GM21529 (cell line): ENCODE results near the gene SLCO1A2.
"Not testable (repeated sequence)": the region's sequence is repeated elsewhere in the genome, so short reads cannot be mapped to it uniquely, and the experiment has no call there.

Experiments used
- ATAC-seq: cut with Tn5 transposase; IDR thresholded peaks from one replicate; pipeline ENCODE4 v1.9.1; 2021; ENCODE audit not compliant: unreplicated experiment

Gene SLCO1A2

DNA sequence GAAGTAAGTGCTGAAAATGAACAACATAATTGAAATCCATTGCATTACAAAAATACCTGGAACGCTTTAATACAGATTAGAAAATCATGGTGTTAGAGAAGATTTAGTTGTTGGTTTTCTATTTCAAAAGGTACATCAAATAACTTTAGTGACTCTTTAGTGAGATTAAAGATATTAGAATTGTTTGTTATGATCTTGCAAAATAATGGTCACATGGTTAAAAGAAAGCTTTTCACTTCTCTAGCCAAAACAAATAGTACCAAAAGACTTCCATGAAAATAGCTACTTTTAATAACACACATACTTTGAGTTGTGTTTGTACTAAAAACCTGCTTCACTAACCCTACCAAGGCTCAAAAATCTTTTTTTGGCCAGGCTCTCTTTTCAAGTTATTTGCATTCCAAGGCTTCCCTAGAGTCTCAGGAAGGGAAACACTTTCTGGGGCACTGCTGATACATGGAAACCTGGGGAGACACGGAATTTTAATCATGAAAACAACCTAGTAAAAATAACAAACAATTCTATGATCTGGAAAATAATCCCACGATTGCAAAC is at the start of gene SLCO1A2:
Gene SLCO1A2 (minus strand): TSS at position 147 of the 555 bp plus-strand sequence. CDS start 270 bp downstream, outside the sequence.
- no peak for ATAC-seq

GRCh38 chr12:21384261-21384660 is 49.5 kb upstream of the SLCO1A2 start:
- ATAC-seq = no peak

- ATAC-seq = not testable (repeated sequence)
Observed at GRCh38 chr12:21381320-21381719, 46.6 kb upstream of the SLCO1A2 start.

- ATAC-seq = no peak
Observed at GRCh38 chr12:21379218-21379617, 44.5 kb upstream of the SLCO1A2 start.

GRCh38 chr12:21372602-21373001 is 37.9 kb upstream of the SLCO1A2 start, which contains the start of gene IAPP:
Gene IAPP, plus strand, starts transcription at chr12:21372902. Its CDS starts 450 bp downstream, at chr12:21373352.
- ATAC-seq = no peak

DNA sequence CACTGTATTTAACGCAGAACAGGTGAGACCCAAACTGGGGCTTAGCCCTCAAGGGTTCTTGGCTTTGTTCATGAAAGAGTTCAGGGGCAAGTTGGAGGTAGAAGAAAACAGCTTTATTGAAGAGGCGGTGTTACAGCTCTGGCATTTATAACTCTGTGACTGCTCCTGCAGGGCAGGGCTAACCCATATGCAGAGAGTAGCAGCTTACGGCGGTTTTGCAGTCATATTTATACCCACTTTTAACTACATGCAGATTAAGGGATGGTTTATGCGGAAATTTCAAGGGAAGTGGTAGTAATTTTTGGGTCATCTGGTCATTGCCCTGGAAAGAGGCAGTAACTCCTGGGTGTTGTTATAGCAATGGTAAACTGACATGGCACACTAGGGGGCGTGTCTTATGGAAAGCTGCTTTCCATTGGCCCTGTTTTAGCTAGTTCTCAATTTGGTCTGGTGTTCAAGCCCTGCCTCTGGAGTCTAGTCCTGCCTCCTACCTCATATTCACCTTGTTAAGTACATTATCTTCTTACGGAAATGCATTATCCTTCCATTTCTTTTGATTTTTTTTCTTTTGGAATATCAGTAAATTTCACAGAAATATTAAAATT is 36.2 kb upstream of the SLCO1A2 start:
- ATAC-seq = no peak

GRCh38 chr12:21369141-21369980 is 34.6 kb upstream of the SLCO1A2 start:
- ATAC-seq = no peak

GRCh38 chr12:21360632-21361031 is 25.9 kb upstream of the SLCO1A2 start:
- ATAC-seq = not testable (repeated sequence)

DNA sequence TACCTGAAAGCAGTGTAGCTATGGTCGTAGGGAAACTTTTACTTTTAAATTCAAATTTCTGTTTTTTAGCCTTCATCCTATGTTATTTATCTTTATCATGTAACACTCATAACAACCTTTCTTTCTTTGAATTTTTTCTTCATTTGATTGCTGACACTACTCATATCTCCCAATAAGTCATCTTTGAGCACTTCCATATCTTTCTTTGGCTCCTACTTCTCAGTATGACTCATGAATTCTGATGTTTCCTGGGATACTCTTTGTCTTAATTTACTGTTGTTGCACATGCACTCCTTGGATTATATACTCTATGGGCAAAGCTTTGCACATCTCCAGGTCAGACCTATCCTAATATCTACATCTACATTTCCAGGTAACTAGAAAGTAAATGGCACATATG is 19.9 kb upstream of the SLCO1A2 start:
- no peak for ATAC-seq

- ATAC-seq = no peak
Observed at GRCh38 chr12:21353948-21354347, 19.2 kb upstream of the SLCO1A2 start.

DNA sequence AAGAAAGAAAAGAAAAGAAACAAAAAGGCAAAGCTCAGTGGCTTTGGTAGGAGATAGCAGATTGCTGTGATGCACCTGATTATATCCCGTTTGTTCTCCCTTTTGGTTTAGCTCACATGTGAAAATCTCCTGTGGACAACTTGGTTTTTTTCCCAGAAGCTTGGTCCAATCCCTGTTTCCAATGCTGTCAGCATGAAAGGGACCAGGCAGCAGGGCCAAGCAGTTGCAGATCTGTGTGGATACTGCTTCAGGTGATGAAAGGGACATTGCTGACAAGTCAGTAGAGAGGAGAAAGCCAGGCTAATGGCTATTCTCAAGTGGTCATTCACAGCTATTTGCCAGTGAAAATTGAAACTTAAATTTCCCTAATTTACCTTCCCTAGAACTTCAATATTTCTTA is 18.8 kb upstream of the SLCO1A2 start:
- ATAC-seq = no peak

DNA sequence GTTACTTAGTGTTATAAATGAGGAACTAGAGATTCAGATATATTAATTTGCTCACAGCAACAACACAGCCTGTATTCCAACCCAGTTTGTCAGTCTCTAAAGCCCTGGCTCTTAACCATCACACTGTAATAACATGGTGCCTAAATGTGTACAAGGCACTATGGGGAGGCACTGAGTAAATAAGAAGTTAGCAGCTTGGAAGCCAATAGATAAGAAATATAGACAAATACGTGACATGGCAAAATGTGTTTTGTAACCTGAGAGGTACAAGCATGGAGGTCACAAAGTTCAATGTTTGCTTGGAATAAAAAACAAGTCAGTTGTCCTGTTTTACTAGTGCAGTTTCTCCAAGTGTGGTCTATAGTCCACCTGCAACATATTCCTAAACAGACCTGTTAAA is 16.3 kb upstream of the SLCO1A2 start:
- no peak for ATAC-seq

DNA sequence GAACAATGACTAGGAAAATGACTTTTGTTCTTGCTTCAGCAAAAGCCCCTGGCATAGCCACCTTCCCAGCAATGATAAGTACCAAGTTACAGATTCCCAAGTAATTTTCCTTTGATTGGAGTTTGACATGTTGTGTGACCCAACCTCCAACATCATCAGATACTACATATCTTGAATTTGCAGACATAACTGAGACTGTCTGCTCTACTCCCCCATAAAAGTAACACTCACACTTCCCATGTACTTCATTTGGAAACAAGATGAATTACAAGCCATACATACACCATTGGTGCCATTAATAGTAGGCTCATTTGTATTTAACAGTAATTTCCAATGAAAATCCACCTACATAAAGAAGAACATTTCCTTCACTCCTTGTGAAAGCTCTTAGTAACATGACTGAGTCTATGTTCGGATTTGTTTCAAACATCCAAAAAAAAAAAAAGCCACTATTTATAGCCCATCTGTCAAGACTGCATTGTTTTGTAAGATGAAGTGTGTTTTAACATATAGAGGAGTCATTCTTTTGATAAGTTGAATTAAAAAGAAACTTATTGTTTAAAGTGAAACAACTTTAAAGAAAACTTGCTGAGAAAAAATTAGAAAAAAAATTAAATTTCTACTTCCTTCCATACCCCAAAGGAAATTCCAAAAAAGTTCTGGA is 12.0 kb upstream of the SLCO1A2 start:
- no peak for ATAC-seq

GRCh38 chr12:21343636-21344035 is 8.9 kb upstream of the SLCO1A2 start:
- no peak for ATAC-seq

GRCh38 chr12:21341769-21342168 is 7.1 kb upstream of the SLCO1A2 start:
- no peak for ATAC-seq

- ATAC-seq = no peak
Observed at GRCh38 chr12:21340403-21340802, 5.7 kb upstream of the SLCO1A2 start.

DNA sequence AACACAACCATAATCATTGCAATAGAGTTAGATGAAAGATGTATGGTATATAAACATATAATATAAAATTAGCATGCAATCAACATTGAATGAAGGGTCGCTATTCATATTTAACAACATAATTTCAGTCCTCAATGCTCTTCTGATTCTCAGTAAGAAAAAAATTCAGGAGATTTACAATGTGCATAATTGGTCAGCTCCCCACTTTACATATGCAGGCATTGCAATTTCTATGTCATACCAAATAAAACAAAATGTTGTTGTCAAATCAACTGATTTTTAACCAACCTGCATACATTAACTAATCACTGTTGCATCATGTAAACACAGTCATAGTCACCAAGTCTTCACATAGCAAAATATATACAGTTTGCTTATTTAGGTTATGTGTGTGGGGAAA is 5.2 kb upstream of the SLCO1A2 start:
- no peak for ATAC-seq

DNA sequence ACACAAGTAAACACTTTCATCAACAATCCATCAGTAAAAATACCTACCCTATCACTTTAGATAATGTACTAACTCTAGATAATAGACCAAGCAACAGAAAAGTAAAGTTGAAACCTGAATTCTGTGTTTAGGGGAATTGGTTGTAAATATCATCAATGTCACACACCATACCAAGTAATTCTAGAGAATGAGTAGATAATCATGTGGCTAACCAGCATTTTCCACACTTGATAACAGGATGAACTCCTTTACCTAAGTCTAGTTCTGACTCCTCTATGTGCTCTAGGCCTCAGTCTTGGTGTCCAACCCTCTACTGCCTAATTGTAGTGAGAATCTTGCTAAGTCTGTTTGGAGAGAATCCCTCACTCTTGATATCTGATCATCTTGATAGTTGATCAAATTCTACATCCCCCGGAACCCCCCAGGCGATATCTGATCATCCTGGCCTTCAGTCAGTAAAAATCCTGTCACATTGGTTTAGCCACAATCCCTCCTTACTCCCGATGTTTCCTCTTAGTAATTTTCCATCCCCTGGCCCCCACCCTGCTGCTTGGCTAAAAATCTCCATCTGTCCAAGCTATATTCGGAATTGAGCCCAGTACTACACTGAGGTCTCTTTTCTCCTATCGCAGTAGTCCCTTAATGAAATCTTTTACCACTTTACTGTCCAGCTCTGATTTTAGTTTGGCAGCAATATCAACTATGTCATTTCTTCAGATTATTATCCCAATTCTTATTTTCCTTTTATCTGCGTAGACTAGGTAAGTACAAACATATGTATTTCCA is 3.4 kb upstream of the SLCO1A2 start:
- ATAC-seq = no peak

GRCh38 chr12:21337453-21337852 is 2.7 kb upstream of the SLCO1A2 start:
- no peak for ATAC-seq

GRCh38 chr12:21336656-21337055 is 1.9 kb upstream of the SLCO1A2 start:
- no peak for ATAC-seq
